Loucy (cell line): ENCODE data around the gene C20orf202.

Experiments used
- H2AFZ ChIP-seq: fragments of 200-600 bp; sonication (generic); 2 replicates; pipeline ENCODE4 v1.6.0; 2016; ENCODE audit warnings: antibody characterized with exemption, mild to moderate bottlenecking, low read length, moderate library complexity
- H3F3A ChIP-seq: fragments of 200-600 bp; 2 replicates; pipeline ENCODE4 v1.6.0; 2016; ENCODE audit warnings: antibody characterized with exemption, low read depth, mild to moderate bottlenecking
- H3K27me3 ChIP-seq: fragments of 200-600 bp; sonication (generic); 2 replicates; pipeline ENCODE4 v1.6.1; 2014; ENCODE audit warnings: low read length, mild to moderate bottlenecking; ENCODE audit not compliant: insufficient read depth, poor library complexity, severe bottlenecking
- H3K36me3 ChIP-seq: fragments of 200-600 bp; sonication (generic); 2 replicates; pipeline ENCODE4 v1.6.1; 2016; ENCODE audit warnings: low read length; ENCODE audit not compliant: insufficient read depth
- H3K4me1 ChIP-seq: fragments of 200-600 bp; sonication (generic); 2 replicates; pipeline ENCODE4 v1.5.1; 2014; ENCODE audit warnings: low read length, mild to moderate bottlenecking; ENCODE audit not compliant: insufficient read depth, poor library complexity, severe bottlenecking
- H3K4me2 ChIP-seq: fragments of 200-600 bp; sonication (generic); 2 replicates; pipeline ENCODE4 v1.6.0; 2014; ENCODE audit warnings: antibody characterized with exemption, low read length, low read depth, mild to moderate bottlenecking; ENCODE audit not compliant: poor library complexity, severe bottlenecking
- H3K4me3 ChIP-seq: fragments of 200-600 bp; sonication (generic); 2 replicates; pipeline ENCODE4 v1.5.1; 2014; ENCODE audit warnings: low read length, mild to moderate bottlenecking, mixed read lengths; ENCODE audit not compliant: poor library complexity, severe bottlenecking
- H3K79me2 ChIP-seq: fragments of 200-600 bp; sonication (generic); 2 replicates; pipeline ENCODE4 v1.6.1; 2014; ENCODE audit warnings: low read length; ENCODE audit not compliant: insufficient read depth
- H3K9ac ChIP-seq: fragments of 200-600 bp; sonication (generic); 2 replicates; pipeline ENCODE4 v1.6.0; 2014; ENCODE audit warnings: mild to moderate bottlenecking, low read depth, low read length, moderate library complexity; ENCODE audit not compliant: poor library complexity, severe bottlenecking
- H3K9me2 ChIP-seq: fragments of 200-600 bp; sonication (generic); replicated peaks from 2 replicates; pipeline ENCODE4 v1.6.1; 2016; ENCODE audit warnings: low read depth, low read length, mixed read lengths
- H3K9me3 ChIP-seq: fragments of 200-600 bp; sonication (generic); 2 replicates; pipeline ENCODE4 v1.6.1; 2014; ENCODE audit warnings: mild to moderate bottlenecking, antibody characterized with exemption, low read length, low read depth; ENCODE audit not compliant: insufficient read depth
- H4K20me1 ChIP-seq: fragments of 200-600 bp; sonication (generic); 2 replicates; pipeline ENCODE4 v1.6.0; 2014; ENCODE audit warnings: antibody characterized with exemption, low read length, mild to moderate bottlenecking; ENCODE audit not compliant: insufficient read depth, poor library complexity, severe bottlenecking
- CTCF ChIP-seq: fragments of 200-600 bp; sonication (generic); conservative IDR thresholded peaks from 2 replicates; pipeline ENCODE4 v1.5.1; 2014; ENCODE audit warnings: mild to moderate bottlenecking, antibody characterized with exemption, low read length
- EZH2phosphoT487 ChIP-seq: fragments of 200-600 bp; IDR thresholded peaks from 2 replicates; pipeline ENCODE4 v1.6.1; 2018; ENCODE audit warnings: antibody characterized with exemption, mild to moderate bottlenecking, moderate library complexity, borderline replicate concordance

C20orf202 gene

DNA sequence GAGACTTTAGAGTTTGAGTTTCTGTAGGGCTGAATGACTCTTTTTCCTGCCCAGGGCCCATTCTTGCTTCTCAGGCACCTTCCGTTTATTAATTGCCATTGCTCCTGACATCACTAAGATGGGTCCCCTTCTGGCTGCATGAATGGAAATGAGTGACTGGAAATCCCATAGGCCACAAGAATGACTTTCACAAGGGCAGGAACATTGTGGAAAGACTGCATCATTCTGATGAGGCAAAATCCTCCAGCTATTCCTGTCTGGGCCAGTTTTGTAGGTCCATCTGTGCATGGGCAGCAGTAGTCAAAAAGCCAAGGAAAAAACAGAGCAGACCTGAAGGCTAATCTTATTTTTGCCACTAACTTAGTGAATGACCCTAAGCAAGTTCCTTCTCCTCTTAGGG, 37.7 kb upstream of the C20orf202 start:
- H3K4me3 ChIP-seq = no peak overlapping the region
- H2AFZ ChIP-seq = no peak overlapping the region
- no peaks in the 10 kb centered on the region for H4K20me1 ChIP-seq
- H3K27me3 ChIP-seq = no peaks in the 10 kb centered on the region
- H3K4me2 ChIP-seq = no peak overlapping the region
- H3K9ac ChIP-seq = no peak overlapping the region
- TF ChIP-seq CTCF (no peak), EZH2phosphoT487 (no peak)
- H3K9me3 ChIP-seq = no peaks in the 10 kb centered on the region
- peaks cover 4% of the 10 kb centered on the region for H3K4me1 ChIP-seq
- no peaks in the 10 kb centered on the region for H3F3A ChIP-seq
- no peaks in the 10 kb centered on the region for H3K79me2 ChIP-seq
- peaks cover 80% of the 10 kb centered on the region; the same call in 1 of the 2 replicates for H3K36me3 ChIP-seq
- H3K9me2 ChIP-seq = no peaks in the 10 kb centered on the region

- Histone ChIP-seq H3K9me3 (no peaks in the 10 kb centered on the region), H4K20me1 (no peaks in the 10 kb centered on the region), H3K4me1 (peaks cover 4% of the 10 kb centered on the region), H2AFZ (no peak overlapping the region), H3K27me3 (no peaks in the 10 kb centered on the region), H3K4me3 (no peak overlapping the region), H3K79me2 (no peaks in the 10 kb centered on the region), H3K9ac (no peak overlapping the region), H3K36me3 (peaks cover 77% of the 10 kb centered on the region; the same call in 1 of the 2 replicates), H3K9me2 (no peaks in the 10 kb centered on the region), H3K4me2 (no peak overlapping the region), H3F3A (no peaks in the 10 kb centered on the region)
- no peak for TF ChIP-seq CTCF
- no peak for TF ChIP-seq EZH2phosphoT487
Observed at GRCh38 chr20:1165941-1166340, 37.3 kb upstream of the C20orf202 start.

GRCh38 chr20:1166948-1167720, 36.1 kb upstream of the C20orf202 start:
- Histone ChIP-seq H3K4me2 (no peak overlapping the region), H3K9me2 (no peaks in the 10 kb centered on the region), H3K4me1 (peaks cover 4% of the 10 kb centered on the region), H3F3A (no peaks in the 10 kb centered on the region), H2AFZ (no peak overlapping the region), H3K9me3 (no peaks in the 10 kb centered on the region), H3K36me3 (peaks cover 73% of the 10 kb centered on the region; the same call in 1 of the 2 replicates), H4K20me1 (no peaks in the 10 kb centered on the region), H3K4me3 (no peak overlapping the region), H3K9ac (no peak overlapping the region), H3K79me2 (no peaks in the 10 kb centered on the region), H3K27me3 (no peaks in the 10 kb centered on the region)
- TF ChIP-seq EZH2phosphoT487 (no peak), CTCF (no peak)
